ENCODE data around the gene ATP6AP2.
A peak's percentile ranks its signal among the peaks of the same experiment; 100 is the strongest.

Gene ATP6AP2

DNA sequence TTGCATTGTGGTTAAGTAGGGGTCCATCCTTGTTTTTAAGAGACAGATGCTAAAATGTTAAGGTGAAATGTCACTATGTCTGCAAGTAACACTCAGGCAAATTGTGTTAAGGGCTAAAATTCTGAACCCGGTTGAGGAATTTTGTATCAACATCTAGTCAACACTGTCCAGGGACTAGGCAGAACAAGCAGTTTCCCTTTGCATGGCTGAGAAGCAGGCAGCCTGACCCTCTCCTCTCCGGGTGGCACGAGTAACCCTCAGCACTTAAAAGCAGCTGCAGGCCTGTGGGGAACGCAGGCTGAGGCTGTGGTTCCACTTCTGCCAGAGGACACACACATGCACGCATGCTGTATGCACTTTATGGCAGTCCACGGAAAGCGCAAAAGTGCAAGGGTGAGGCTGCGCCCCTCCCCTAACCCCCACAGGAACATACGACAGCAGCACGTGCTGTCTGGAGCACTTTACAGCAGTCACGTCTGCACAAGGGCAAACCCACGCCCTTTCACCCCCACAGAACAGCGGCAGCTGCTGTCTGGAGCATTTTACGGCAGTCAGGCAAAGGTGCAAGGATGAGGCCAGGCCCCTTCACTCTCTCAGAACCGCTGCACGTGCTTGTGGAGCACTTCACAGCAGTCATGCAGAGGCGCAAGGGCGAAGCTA is 41.8 kb downstream of the ATP6AP2 start:
- no peaks in the 10 kb centered on the region for H3K27me3 ChIP-seq (ENCODE audit: control insufficient read depth, insufficient read depth, low read length)

DNA sequence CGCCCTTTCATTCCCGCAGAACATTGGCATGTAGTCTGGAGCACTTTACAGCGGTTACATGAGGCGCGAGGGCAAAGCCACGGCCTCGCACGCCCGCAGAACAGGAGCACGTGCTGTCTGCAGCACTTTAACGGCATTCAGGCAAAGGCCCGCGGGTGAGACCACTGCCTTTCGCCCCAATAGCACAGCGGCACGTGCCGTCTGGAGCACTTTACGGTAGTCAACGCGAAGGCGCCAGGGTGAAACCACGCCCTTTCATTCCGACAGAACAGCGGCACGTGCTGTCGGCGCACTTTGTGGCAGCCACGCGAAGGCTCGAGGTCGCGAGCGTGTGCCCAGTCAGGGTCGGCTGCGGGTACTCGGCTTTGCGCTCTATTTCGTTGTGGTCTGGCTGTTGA is 42.4 kb downstream of the ATP6AP2 start, which contains the start of gene MPC1L:
TSS of gene MPC1L (plus strand) at position 290 of the 398 bp plus-strand sequence. CDS start 138 bp downstream, outside the sequence.
- Histone ChIP-seq H3K4me1 (ENCODE audit: control insufficient read depth, insufficient read depth, low read length) (no peaks in the 10 kb centered on the region), H3K9ac (ENCODE audit: low read depth, low read length) (no peak within 1 kb of the TSS), H3K9me3 (ENCODE audit: control insufficient read depth, insufficient read depth, low read length) (no peaks in the 10 kb centered on the region), H3K36me3 (ENCODE audit: control insufficient read depth, insufficient read depth, low read length) (peaks cover 2% of the 10 kb centered on the region), H3K27me3 (ENCODE audit: control insufficient read depth, insufficient read depth, low read length) (no peaks in the 10 kb centered on the region), H3K4me3 (ENCODE audit: low read depth, low read length) (no peak within 1 kb of the TSS)

More for the DNA sequence above, 41.8 kb downstream of the ATP6AP2 start:
- Histone ChIP-seq H3K9me3 (ENCODE audit: control insufficient read depth, insufficient read depth, low read length) (no peaks in the 10 kb centered on the region), H3K4me3 (ENCODE audit: low read depth, low read length) (no peak overlapping the region), H3K4me1 (ENCODE audit: control insufficient read depth, insufficient read depth, low read length) (no peaks in the 10 kb centered on the region), H3K36me3 (ENCODE audit: control insufficient read depth, insufficient read depth, low read length) (peaks cover 2% of the 10 kb centered on the region), H3K9ac (ENCODE audit: low read depth, low read length) (no peak overlapping the region)

DNA sequence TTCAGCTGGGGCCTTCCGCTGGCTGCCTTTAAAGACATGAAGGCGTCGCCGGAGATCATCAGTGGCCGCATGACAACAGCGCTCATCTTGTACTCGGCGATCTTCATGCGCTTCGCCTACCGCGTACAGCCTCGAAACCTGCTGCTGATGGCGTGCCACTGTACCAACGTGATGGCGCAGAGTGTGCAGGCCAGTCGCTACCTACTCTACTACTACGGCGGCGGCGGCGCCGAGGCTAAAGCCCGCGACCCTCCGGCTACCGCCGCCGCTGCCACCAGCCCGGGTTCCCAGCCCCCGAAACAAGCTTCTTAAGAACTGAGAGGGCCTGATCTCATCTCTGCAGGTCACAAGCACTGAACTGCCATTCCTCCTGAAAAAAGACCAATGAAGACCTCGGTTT is 42.9 kb downstream of the ATP6AP2 start:
- Histone ChIP-seq H3K9ac (ENCODE audit: low read depth, low read length) (no peak overlapping the region), H3K4me3 (ENCODE audit: low read depth, low read length) (no peak overlapping the region), H3K9me3 (ENCODE audit: control insufficient read depth, insufficient read depth, low read length) (no peaks in the 10 kb centered on the region), H3K4me1 (ENCODE audit: control insufficient read depth, insufficient read depth, low read length) (no peaks in the 10 kb centered on the region), H3K27me3 (ENCODE audit: control insufficient read depth, insufficient read depth, low read length) (no peaks in the 10 kb centered on the region), H3K36me3 (ENCODE audit: control insufficient read depth, insufficient read depth, low read length) (peaks cover 7% of the 10 kb centered on the region)

DNA sequence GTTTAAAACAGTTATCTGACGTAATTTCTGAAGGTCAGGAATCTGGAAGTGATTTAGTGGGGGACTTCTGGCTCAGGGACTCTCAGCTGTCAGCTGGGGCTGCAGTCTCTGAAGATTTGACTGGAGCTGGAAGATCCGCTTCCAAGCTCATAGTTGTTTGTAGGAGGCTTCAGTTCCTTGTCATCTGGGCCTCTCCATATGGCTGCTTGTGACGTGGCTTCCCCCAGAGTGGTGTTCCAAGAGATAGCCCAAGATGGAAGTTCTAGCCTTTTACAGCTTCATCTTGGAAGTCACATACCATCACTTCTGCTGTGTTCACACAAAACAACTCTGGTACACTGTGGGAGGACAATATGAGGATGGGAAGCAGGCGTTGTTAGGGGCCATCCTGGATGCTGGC is 44.5 kb downstream of the ATP6AP2 start:
- H3K36me3 ChIP-seq (ENCODE audit: control insufficient read depth, insufficient read depth, low read length) = peaks cover 16% of the 10 kb centered on the region
- no peak overlapping the region for H3K9ac ChIP-seq (ENCODE audit: low read depth, low read length)
- H3K9me3 ChIP-seq (ENCODE audit: control insufficient read depth, insufficient read depth, low read length) = no peaks in the 10 kb centered on the region
- no peaks in the 10 kb centered on the region for H3K4me1 ChIP-seq (ENCODE audit: control insufficient read depth, insufficient read depth, low read length)
- H3K27me3 ChIP-seq (ENCODE audit: control insufficient read depth, insufficient read depth, low read length) = no peaks in the 10 kb centered on the region
- H3K4me3 ChIP-seq (ENCODE audit: low read depth, low read length) = no peak overlapping the region

DNA sequence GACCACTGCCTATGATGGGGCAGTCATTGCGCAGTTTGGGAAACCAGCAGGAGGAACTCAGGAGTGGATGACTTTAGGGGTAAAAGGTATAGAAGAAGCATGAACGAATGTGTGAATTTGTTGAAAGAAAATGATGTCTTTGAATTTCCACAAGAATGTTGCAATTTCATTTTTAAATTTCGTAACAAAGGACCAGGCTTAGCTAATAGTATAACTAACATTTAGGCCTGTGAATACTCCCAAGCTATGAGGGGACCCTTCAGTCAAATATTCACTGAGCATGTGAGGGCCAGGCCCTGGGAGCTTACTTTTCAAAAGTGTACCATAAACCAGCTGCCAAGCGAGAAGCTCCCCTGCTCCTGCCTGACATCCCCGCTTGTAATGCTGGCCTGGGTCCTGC is 47.7 kb downstream of the ATP6AP2 start:
- Histone ChIP-seq H3K9ac (ENCODE audit: low read depth, low read length) (no peak overlapping the region), H3K4me3 (ENCODE audit: low read depth, low read length) (no peak overlapping the region), H3K4me1 (ENCODE audit: control insufficient read depth, insufficient read depth, low read length) (no peaks in the 10 kb centered on the region), H3K27me3 (ENCODE audit: control insufficient read depth, insufficient read depth, low read length) (no peaks in the 10 kb centered on the region), H3K36me3 (ENCODE audit: control insufficient read depth, insufficient read depth, low read length) (peaks cover 31% of the 10 kb centered on the region), H3K9me3 (ENCODE audit: control insufficient read depth, insufficient read depth, low read length) (no peaks in the 10 kb centered on the region)

DNA sequence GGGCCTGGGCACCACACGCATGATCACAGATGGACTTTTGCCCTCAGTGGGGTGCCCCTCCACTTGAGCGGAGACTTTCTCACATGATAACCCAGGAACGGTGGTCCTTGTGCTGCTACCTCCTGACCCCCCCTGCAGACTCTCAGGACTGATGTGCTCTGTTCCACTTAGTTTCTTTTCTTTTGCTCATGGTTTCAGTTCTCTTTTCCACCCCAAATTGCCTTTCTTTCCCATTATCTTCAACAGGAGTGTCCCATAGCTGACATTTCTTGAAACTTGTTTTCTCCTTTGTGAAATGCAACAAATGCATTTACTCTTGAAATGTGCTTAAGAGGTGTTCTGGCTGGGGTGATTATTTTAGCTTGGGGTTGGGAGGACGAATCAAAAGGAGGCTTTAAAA is 51.4 kb downstream of the ATP6AP2 start:
- no peak overlapping the region for H3K9ac ChIP-seq (ENCODE audit: low read depth, low read length)
- H3K9me3 ChIP-seq (ENCODE audit: control insufficient read depth, insufficient read depth, low read length) = no peaks in the 10 kb centered on the region
- peaks cover 44% of the 10 kb centered on the region for H3K36me3 ChIP-seq (ENCODE audit: control insufficient read depth, insufficient read depth, low read length)

DNA sequence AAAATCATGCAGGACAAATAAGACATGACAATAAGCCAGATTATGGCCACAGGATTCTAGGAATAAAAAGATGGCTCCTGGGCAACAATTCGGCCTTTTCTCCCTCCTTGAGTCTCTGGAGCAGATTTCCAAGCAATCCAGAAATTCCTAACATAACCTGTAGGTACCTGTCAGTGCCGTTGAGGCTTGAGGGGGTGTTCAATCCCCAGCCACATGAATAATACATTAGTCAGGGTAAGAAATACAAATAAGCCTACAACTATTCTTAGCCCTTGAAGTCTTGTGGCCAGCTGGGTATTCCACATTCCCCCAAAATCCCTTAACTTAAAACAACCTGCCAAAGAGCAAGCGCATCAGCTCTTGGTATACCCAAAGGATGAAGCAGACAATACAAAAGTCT is 56.9 kb downstream of the ATP6AP2 start:
- Histone ChIP-seq H3K36me3 (ENCODE audit: control insufficient read depth, insufficient read depth, low read length) (peaks cover 19% of the 10 kb centered on the region), H3K4me1 (ENCODE audit: control insufficient read depth, insufficient read depth, low read length) (no peaks in the 10 kb centered on the region), H3K27me3 (ENCODE audit: control insufficient read depth, insufficient read depth, low read length) (no peaks in the 10 kb centered on the region), H3K4me3 (ENCODE audit: low read depth, low read length) (no peak overlapping the region), H3K9ac (ENCODE audit: low read depth, low read length) (no peak overlapping the region), H3K9me3 (ENCODE audit: control insufficient read depth, insufficient read depth, low read length) (no peaks in the 10 kb centered on the region)

More for the DNA sequence above, 51.4 kb downstream of the ATP6AP2 start:
- Histone ChIP-seq H3K4me1 (ENCODE audit: control insufficient read depth, insufficient read depth, low read length) (no peaks in the 10 kb centered on the region), H3K4me3 (ENCODE audit: low read depth, low read length) (no peak overlapping the region), H3K27me3 (ENCODE audit: control insufficient read depth, insufficient read depth, low read length) (no peaks in the 10 kb centered on the region)

DNA sequence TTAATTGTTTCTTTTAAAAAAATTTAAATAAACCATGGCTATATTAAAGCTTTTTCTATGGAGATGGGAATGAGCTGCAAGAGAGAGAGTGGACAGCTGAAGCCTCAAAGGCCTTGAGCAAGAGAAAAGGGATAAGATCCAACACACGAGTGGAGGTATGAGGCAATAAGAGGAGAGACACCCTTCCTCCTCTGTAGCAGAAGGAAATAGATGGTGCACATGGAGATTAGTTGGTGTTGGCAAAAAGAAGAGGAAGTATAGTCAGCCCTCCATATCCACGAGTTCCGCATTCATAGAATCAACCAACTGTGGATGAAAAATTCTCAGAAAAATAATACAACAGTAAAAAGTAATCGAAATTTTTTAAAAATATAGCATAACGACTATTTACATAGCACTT is 63.4 kb downstream of the ATP6AP2 start:
- Histone ChIP-seq H3K4me1 (ENCODE audit: control insufficient read depth, insufficient read depth, low read length) (peaks cover 9% of the 10 kb centered on the region), H3K9me3 (ENCODE audit: control insufficient read depth, insufficient read depth, low read length) (no peaks in the 10 kb centered on the region), H3K4me3 (ENCODE audit: low read depth, low read length) (no peak overlapping the region), H3K9ac (ENCODE audit: low read depth, low read length) (no peak overlapping the region), H3K27me3 (ENCODE audit: control insufficient read depth, insufficient read depth, low read length) (no peaks in the 10 kb centered on the region), H3K36me3 (ENCODE audit: control insufficient read depth, insufficient read depth, low read length) (peaks cover under 1% of the 10 kb centered on the region)

DNA sequence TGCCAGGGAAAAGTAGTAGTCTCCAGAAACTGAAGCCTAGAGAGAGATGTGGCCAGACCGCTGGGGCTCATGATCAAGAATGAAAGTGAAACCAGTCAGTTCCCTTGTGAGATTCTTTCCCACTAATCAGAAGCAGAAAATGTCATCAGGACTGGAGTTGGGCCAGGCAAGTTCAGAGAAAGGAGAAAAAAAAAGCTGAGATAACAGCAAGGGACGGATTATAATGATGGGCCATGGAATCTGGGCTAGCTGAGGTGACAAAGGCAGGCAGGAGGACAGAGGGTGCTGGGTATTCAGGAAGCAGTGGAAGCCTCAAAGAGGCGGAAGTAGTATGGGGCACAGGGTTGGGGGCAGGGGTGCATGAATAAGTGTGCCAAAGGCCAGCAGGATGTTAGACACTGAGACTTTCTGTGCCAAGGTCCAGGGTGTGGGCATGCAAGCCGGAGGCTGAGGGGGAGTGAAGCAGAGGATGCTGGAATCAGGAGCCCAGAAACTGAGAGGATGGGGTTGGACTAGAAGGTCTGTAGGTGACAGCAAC is 64.1 kb downstream of the ATP6AP2 start:
- H3K9me3 ChIP-seq (ENCODE audit: control insufficient read depth, insufficient read depth, low read length) = no peaks in the 10 kb centered on the region
- H3K36me3 ChIP-seq (ENCODE audit: control insufficient read depth, insufficient read depth, low read length) = no peaks in the 10 kb centered on the region
- no peaks in the 10 kb centered on the region for H3K27me3 ChIP-seq (ENCODE audit: control insufficient read depth, insufficient read depth, low read length)
- H3K4me3 ChIP-seq (ENCODE audit: low read depth, low read length) = no peak overlapping the region
- H3K9ac ChIP-seq (ENCODE audit: low read depth, low read length) = no peak overlapping the region
- H3K4me1 ChIP-seq (ENCODE audit: control insufficient read depth, insufficient read depth, low read length) = peaks cover 9% of the 10 kb centered on the region

DNA sequence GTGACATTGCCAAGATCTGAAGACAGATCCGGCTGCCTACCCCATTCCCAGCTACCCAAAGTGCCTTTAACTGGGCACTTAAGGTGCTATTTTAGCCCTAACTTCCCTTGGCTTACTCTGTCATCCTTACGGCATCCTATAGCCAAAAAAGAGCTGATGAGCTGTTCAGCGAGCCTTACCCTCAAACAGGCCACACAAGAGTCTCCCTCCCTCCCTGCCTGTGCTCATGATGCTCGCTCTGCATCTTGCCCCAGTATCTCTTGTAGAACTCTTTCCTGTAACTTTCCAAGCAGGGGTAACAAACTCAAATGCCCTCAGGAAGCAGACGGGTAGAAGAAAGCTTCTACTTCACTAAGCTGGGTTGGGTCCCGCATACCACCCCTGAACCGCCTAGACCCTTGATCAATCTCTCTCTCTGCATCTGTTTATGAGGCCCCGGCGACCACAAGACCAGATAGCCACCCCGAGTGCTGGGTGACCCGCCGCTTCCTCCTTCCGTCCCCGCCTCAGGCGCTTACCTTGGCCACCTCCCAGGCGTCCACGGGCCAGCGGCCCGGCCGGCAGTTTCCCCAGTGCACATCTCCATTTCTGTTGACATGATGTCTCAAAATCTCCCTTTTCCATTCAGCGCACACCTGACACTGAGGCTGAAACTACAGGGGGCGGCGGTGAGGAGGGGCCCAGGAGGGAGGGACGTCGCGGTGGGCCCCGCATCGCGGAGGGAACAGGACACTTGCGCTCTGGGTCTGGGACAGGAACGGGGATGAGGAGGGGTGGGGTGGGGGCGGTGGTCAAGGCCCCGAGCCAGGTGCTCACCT is 65.9 kb downstream of the ATP6AP2 start:
- Histone ChIP-seq H3K9ac (ENCODE audit: low read depth, low read length) (peak overlapping the region; percentile 60), H3K36me3 (ENCODE audit: control insufficient read depth, insufficient read depth, low read length) (no peaks in the 10 kb centered on the region), H3K9me3 (ENCODE audit: control insufficient read depth, insufficient read depth, low read length) (no peaks in the 10 kb centered on the region), H3K4me1 (ENCODE audit: control insufficient read depth, insufficient read depth, low read length) (peaks cover 9% of the 10 kb centered on the region), H3K27me3 (ENCODE audit: control insufficient read depth, insufficient read depth, low read length) (no peaks in the 10 kb centered on the region), H3K4me3 (ENCODE audit: low read depth, low read length) (peak overlapping the region; percentile 79)

DNA sequence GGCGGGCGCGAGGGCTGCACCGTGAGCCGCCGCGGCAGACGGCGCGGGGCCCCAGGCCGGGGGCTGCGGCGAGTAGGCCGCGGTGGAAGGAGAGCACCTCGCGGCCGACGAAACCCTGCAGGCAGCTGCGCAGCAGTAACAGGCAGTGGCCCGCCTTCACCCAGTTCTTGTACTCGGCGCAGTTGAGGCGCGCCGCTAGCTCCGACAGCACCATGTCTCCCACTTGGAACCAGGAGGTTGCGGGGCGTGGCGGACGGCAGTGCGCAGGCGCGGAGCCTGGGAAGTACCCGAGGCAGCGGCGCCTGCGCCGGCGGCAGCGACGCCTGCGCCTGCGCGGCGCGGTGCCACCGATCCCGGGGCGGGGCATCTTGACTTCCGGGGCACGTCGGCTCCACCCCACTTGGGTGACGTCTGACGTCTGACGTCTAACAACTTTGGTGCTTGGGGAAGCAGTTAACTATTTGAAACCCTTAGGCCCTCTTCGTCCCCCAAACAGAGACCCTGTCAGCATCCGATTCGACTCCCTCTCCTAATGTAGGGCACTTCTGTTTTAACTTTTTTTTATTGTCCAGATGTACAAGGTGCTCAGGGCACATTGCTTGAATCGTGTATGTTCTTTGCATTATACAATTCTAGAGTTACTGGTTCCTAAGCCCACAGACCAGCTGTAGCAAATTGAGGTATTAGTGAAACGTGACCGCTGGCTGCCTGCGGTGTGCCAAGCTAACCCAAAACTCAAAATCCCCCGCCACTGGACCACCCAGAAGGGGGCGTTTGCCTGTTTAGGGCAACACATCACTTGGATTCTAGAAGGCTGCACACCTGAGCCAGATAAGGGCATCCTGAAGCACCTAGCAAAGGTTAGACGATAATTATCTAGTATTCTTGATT is 66.8 kb downstream of the ATP6AP2 start, which contains the start of gene CXorf38:
TSS of gene CXorf38 (minus strand) at position 255 of the 891 bp plus-strand sequence. CDS start at position 214, 41 bp downstream.
- Histone ChIP-seq H3K9me3 (ENCODE audit: control insufficient read depth, insufficient read depth, low read length) (no peaks in the 10 kb centered on the region), H3K9ac (ENCODE audit: low read depth, low read length) (peak within 1 kb of the TSS; percentile 60), H3K4me3 (ENCODE audit: low read depth, low read length) (peak within 1 kb of the TSS; percentile 79)

More for the DNA sequence above, 66.8 kb downstream of the ATP6AP2 start, which contains the start of gene CXorf38:
- Histone ChIP-seq H3K4me1 (ENCODE audit: control insufficient read depth, insufficient read depth, low read length) (peaks cover 9% of the 10 kb centered on the region), H3K36me3 (ENCODE audit: control insufficient read depth, insufficient read depth, low read length) (no peaks in the 10 kb centered on the region), H3K27me3 (ENCODE audit: control insufficient read depth, insufficient read depth, low read length) (no peaks in the 10 kb centered on the region)
